Colonic mucosa (tissue), 4 donors: ENCODE measurements around the gene TOMM7. TPM values are rescaled to one million over a fixed set of nuclear protein-coding genes. Genes with fewer than 3 reads are reported as not detected.

Experiments used
- DNase-seq: peaks from one replicate; pipeline ENCODE4 v3.0.0-alpha.2; 2020
- H3K27ac ChIP-seq: fragments of 200-600 bp; one replicate; pipeline ENCODE4 v1.8.0; 2021
- H3K27me3 ChIP-seq: fragments of 200-600 bp; one replicate; pipeline ENCODE4 v1.8.0; 2021
- H3K36me3 ChIP-seq: fragments of 200-600 bp; one replicate; pipeline ENCODE4 v1.8.0; 2021
- H3K4me1 ChIP-seq: fragments of 200-600 bp; one replicate; pipeline ENCODE4 v1.8.0; 2021; ENCODE audit warnings: mild to moderate bottlenecking
- H3K4me3 ChIP-seq: fragments of 200-600 bp; one replicate; pipeline ENCODE4 v1.8.0; 2021
- H3K9ac ChIP-seq, 2 donors: one replicate each; pipeline ENCODE4 v1.7.0; 2013; ENCODE audit warnings: control low read depth in 2 of 2, low read depth in 2 of 2, low read length in 2 of 2
- H3K9me3 ChIP-seq: fragments of 200-600 bp; one replicate; pipeline ENCODE4 v1.8.0; 2021
- CTCF ChIP-seq: fragments of 200-600 bp; IDR thresholded peaks from one replicate; pipeline ENCODE4 v1.8.0; 2022; ENCODE audit warnings: antibody characterized with exemption, mild to moderate bottlenecking
- intact Hi-C: fragments of 100-400 bp; cut with DNase I; formaldehyde crosslinking; loops from one replicate; pipeline ENCODE4 v1.14.1; 2022
- total RNA-seq, 2 donors: library from RNA; stranded (reverse); fragmentation: NEBNext Ultra II Directional in 1 of 2; extraction: Animal tissue kit (Norgen Biotek cat#: 25700) in 1 of 2; gene quantifications; one replicate each; pipeline ENCODE4 v1.2.1, GENCODE V29; 2021
- donor health status: healthy.
- donor health status: DM: no; HTN: no; CAD: no.
- donor health status: DM: no; HTN: no; CAD: no.

The TOMM7 gene
- total RNA-seq, 2 donors from 2014 or later = 235 to 288 TPM

- no peak overlapping the region for H3K4me3 ChIP-seq
- no peak for DNase-seq
- H3K27ac ChIP-seq = no peak overlapping the region
- no peak for TF ChIP-seq CTCF
- H3K9me3 ChIP-seq = no peaks in the 10 kb centered on the region
- no peaks in the 10 kb centered on the region for H3K27me3 ChIP-seq
- H3K36me3 ChIP-seq = no peaks in the 10 kb centered on the region
- intact Hi-C loops = no loop called here
- no peak overlapping the region for H3K9ac ChIP-seq
- H3K4me1 ChIP-seq = no peaks in the 10 kb centered on the region
Observed at GRCh38 chr7:22819476-22819875, 3.2 kb downstream of the TOMM7 start.

- H3K9me3 ChIP-seq = no peaks in the 10 kb centered on the region
- intact Hi-C loops = no loop called here
Observed at GRCh38 chr7:22814261-22815208, 8.1 kb downstream of the TOMM7 start.

GRCh38 chr7:22812353-22812752 is 10.3 kb downstream of the TOMM7 start:
- no peaks in the 10 kb centered on the region for H3K9me3 ChIP-seq
- no peak overlapping the region for H3K9ac ChIP-seq
- H3K27me3 ChIP-seq = no peaks in the 10 kb centered on the region
- TF ChIP-seq CTCF = no peak
- H3K4me3 ChIP-seq = no peak overlapping the region
- no peaks in the 10 kb centered on the region for H3K36me3 ChIP-seq
- intact Hi-C loops = no loop called here
- no peak overlapping the region for H3K27ac ChIP-seq
- H3K4me1 ChIP-seq = no peaks in the 10 kb centered on the region
- no peak for DNase-seq

More at GRCh38 chr7:22814261-22815208, 8.1 kb downstream of the TOMM7 start:
- no peak for TF ChIP-seq CTCF
- Histone ChIP-seq H3K4me1 (no peaks in the 10 kb centered on the region), H3K4me3 (no peak overlapping the region), H3K27ac (no peak overlapping the region), H3K27me3 (no peaks in the 10 kb centered on the region), H3K36me3 (no peaks in the 10 kb centered on the region), H3K9ac (no peak overlapping the region)
- no peak for DNase-seq

- no peaks in the 10 kb centered on the region for H3K36me3 ChIP-seq
- H3K4me3 ChIP-seq = no peak overlapping the region
- intact Hi-C loops = no loop called here
- no peaks in the 10 kb centered on the region for H3K4me1 ChIP-seq
- H3K9me3 ChIP-seq = no peaks in the 10 kb centered on the region
- no peaks in the 10 kb centered on the region for H3K27me3 ChIP-seq
- no peak overlapping the region for H3K9ac ChIP-seq
- DNase-seq = no peak
- TF ChIP-seq CTCF = no peak
- no peak overlapping the region for H3K27ac ChIP-seq
Observed at GRCh38 chr7:22811746-22812280, 10.8 kb downstream of the TOMM7 start.

GRCh38 chr7:22810843-22811242 is 11.8 kb downstream of the TOMM7 start:
- Histone ChIP-seq H3K9ac (no peak overlapping the region), H3K9me3 (no peaks in the 10 kb centered on the region), H3K36me3 (no peaks in the 10 kb centered on the region), H3K4me3 (no peak overlapping the region), H3K27ac (no peak overlapping the region), H3K4me1 (no peaks in the 10 kb centered on the region), H3K27me3 (no peaks in the 10 kb centered on the region)
- DNase-seq = no peak
- TF ChIP-seq CTCF = no peak
- intact Hi-C loops = no loop called here
